Hippocampal formation (tissue), 2 donors: ENCODE results near the gene AQP12B.

Experiments used
- DNase-seq, 2 donors: peaks; one replicate each; lab custom pipeline; 2025; lab: John Stamatoyannopoulos, UW

Gene AQP12B

GRCh38 chr2:240717681-240718581, 35.2 kb upstream of the AQP12B start:
- no peak for DNase-seq

DNA sequence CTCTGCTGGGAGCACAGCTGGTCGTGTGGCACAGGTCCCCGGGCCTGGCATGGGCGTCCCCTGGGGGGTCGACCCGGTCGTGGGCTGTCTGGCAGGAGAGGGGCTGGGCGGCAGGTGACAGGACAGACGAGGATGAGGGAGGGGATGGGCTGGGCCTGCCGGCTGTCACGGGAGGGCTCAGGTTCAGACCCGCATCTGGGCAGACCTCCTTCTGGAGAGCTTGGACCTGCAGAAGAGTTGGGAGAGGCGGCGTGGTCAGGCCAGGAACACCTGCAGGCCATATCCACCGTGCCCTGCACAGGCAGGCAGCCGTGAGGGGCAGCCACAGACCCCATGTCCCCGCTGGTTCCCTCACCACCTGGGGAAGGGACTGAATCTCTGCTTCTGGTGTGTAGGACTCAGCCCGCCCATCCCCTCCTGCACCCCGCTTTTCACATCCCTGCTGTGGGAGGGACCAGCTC, 34.5 kb upstream of the AQP12B start:
- DNase-seq = no peak

GRCh38 chr2:240716130-240716798, 33.6 kb upstream of the AQP12B start:
- no peak for DNase-seq

GRCh38 chr2:240714747-240715725, 32.4 kb upstream of the AQP12B start:
- no peak for DNase-seq

DNA sequence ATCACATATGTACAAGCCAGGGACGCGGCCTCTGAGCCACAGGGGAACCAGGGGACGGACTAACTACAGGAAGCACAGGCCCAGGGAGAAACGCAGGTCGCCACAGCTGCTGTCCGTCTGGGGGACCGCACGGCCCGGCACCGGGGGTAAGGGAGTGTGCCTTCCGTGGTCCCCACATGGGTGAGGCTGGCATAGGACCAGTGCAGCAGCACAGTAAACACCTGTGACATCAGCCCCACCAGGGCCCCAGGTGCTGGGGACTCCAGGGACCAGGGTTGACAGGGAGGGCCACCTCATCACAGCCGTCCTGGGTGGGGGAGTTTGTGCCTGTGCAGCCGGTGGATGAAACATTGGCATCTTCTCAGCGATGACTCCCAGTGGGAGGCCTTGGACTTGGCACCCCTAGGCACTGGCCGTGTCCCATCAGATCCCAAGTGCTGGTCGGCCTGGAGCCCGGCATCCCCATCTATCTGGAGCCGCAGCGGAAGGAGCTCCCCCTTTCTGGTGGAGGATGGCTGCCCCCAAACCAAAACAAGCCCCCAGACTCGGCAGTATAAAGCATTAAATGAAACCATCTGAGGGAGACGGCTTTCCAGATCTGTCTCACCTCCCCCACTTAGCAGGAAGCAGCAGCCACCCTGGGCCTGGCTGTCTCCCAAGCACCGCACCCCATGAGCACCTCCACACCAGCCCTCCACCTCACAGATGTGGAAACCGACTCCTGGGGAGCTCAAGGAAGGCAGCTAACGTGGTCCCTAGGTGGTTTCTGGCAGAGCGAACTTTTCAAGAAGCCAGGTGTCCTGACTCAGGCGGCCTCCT, 31.5 kb upstream of the AQP12B start:
- no peak for DNase-seq

DNA sequence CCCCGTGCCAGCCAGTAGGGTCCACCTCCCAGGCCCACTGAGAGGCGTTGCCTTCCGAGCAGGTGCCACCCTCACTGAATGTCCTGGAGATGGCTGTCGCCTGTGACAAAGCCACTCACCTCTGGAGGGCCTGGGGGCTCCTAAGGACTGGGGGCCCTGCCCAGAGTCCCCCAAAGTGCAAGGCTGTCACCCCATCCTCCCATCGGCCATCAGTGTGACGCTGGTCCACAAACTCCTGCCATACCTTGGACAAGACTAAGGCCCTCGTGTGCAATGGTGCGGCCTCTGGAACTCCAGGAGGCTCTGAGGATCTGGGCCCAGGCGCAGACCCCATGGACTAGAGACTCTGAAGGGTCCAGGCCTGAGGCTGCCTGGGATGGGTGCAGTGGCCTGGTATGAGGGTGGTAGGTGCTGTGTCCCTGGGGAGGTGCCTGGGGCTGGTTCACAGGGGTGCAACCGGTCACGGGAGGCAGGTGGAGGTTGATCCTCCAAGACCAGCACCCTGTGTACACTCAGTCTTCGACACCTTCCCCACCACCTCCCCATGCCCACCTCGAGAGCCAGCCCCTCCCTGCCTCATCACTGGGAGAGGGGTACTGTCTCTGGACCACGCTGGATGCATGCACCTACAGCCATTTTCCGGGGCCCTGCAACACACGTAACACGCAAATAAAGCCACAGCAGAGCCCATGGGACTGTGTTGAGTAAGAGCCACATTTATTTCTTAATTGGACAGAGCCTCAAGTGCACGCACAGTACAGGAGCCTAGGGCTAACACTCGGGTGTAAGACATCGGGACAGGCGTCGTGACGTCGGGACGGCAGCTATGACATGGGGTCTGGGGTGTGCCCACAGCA, 30.6 kb upstream of the AQP12B start:
- no peak for DNase-seq

- no peak for DNase-seq
Observed at GRCh38 chr2:240712121-240712520, 29.4 kb upstream of the AQP12B start.

GRCh38 chr2:240711701-240712100, 29.0 kb upstream of the AQP12B start:
- DNase-seq = no peak

- DNase-seq = no peak
Observed at GRCh38 chr2:240711296-240711695, 28.6 kb upstream of the AQP12B start.

DNA sequence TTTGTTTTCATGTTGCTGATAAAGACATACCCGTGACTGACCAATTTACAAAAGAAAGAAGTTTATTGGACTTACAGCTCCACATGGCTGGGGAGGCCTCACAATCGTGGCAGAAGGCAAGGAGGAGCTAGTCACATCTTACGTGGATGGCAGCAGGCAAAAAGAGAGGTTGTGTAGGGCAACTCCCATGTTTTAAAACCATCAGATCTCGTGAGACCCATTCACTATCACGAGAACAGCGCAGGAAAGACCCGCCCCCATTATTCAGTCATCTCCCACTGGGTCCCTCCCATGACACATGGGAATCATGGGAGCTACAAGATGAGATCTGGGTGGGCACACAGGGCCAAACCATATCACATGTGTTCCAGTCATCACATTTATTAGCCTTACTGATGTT, 25.8 kb upstream of the AQP12B start:
- DNase-seq = no peak

DNA sequence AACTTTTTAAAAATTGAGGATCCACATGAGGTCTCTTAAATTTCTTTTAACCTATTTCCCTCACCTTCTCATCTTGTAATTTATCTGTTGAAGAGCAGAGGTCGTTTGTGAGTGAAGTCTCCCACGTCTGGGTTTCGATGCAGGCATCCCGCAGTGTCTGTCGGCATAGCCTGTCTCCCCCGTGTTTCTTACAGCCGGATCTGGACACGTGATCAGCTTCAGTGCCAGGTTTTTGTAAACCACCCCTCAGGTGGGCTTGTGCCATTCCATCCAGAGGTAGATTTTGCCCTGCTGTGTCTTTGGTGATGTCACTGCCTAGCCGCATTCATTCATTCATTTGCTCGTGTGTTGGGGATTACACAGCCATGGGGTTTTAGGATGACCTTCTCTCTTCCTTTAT, 25.1 kb upstream of the AQP12B start:
- no peak for DNase-seq

GRCh38 chr2:240707043-240707756, 24.5 kb upstream of the AQP12B start:
- no peak for DNase-seq

- DNase-seq = no peak
Observed at GRCh38 chr2:240705204-240705791, 22.6 kb upstream of the AQP12B start.

- no peak for DNase-seq
Observed at GRCh38 chr2:240704651-240705050, 22.0 kb upstream of the AQP12B start.

DNA sequence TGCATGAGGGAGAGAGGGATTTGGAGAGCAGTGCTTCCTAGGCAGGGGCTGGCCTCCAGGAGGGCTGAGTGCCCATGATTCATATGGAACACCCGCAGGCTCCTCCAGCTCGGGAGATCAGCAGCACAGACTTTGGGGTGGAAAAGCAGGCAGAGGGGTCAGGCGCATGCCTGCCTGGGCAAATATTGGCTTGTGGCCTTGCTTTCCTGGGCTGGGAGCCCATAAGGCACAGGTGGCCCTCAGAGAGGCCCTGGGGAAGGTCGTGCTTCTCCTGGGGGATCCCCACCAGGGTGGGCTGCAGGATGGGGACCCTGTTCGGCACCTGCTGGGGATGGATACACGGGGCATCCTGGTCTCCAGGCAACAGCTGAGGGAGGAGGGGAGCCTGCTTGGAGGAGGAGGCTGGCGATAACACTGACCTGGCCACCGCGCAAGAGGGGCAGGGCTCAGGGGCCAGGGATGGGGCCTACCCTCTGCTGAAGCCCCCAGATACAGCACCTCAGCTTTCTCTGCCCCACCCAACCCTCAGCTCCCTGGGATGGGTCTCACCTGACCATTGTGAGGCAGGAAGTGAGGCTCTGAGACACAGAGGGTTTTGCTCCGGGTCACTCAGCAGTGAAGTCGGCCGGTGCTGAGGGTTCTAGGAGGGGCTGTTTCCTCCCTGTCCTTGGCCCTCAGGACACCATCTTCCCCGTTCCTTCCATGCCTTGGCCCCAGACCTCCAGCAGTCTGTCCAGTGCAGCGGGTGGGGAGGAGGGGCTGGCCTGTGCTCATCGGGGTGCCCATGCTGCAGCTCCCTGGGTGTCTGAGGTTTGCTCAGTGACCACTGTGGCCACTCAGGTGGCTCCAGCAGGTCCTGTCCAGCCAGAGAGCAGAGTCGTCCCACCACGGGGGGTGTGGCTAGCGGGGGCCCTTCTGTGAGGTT, 21.0 kb upstream of the AQP12B start:
- no peak for DNase-seq

DNA sequence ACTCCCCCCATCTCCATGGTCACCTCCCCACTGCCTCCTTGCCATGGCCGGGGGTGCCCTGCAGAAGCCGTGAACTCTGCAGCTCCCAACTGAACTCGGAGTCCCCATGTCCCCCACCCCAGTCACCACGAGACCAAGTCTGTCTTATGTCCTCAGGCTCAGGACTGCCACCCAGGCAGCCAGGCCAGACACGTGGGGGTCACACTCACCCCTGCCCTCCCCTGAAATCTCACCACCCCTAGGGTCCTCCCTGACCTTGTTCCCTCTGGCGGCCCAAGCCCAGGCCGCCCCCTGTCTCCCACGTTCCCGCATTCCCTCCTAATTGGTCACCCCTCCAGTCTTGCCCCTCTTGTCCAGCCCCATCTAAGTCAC, 19.9 kb upstream of the AQP12B start:
- no peak for DNase-seq

DNA sequence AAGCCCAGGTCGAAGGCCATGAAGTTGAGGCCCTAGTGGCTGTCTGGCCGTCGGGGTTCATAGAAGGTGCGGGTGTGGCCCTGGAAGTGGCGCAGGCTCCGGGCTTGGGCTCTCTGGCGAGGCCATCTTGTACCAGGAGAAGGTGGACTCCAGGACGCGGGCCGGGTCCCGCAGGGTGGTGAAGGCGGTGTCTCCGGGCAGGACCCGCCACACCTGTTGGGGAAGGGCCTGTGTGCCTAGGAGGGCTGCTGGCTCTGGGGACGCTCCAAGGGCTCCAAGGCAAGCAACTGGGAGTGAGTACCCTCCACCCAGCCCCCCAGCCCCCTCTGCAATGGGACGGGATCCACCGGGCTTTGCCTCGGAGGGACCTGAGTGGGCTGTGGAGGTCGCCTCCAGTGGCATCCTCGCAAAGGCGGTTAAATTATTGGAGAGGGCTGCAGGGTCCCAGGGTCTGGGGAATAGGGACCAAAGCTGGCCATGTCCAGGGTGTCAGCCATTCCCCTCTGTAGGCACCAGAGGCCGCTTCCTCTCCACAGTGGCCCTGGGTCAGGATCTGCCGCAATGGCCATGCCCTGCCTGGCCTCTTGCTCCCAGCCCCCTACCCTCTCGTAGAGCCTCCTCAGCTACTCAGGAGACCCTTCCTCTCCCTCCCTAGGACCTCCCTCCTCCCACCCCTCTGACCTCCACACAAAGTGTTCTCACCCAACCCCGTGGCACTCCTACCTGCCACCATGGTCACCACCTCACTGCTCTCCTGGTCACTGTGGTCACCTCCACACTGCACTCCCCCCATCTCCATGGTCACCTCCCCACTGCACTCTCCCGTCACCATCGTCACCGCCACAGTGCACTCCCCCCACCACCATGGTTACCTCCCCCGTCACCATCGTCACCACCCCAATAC, 19.3 kb upstream of the AQP12B start:
- DNase-seq = no peak
